Myocyte (in vitro differentiated cells): Measurements from ENCODE around the gene ZMYND8. TPM values are rescaled to one million over a fixed set of nuclear protein-coding genes. Genes with fewer than 3 reads are reported as not detected.
A peak's percentile ranks its signal among the peaks of the same experiment; 100 is the strongest.

ENCODE experiments used
- DNase-seq: peaks from one replicate; pipeline ENCODE4 v3.0.0-alpha.2; 2012; ENCODE audit warnings: low read depth
- total RNA-seq: library from RNA; depleted of rRNA; stranded (reverse); fragments of >200 nt; gene quantifications from 2 replicates; pipeline ENCODE4 v1.2.3, GENCODE V29; 2014

The ZMYND8 gene
- total RNA-seq, 1 donor from 2014 or later: 28.2 TPM

- no peak for DNase-seq
These were observed 1.6 kb downstream of the ZMYND8 start for GRCh38 chr20:47354714-47355488.

GRCh38 chr20:47354464-47354713, 2.1 kb downstream of the ZMYND8 start:
- no peak for DNase-seq

- DNase-seq: no peak
These were observed 2.6 kb downstream of the ZMYND8 start for GRCh38 chr20:47353692-47354463.

GRCh38 chr20:47353239-47353691, 3.2 kb downstream of the ZMYND8 start:
- DNase-seq: no peak

GRCh38 chr20:47352332-47353238, 3.9 kb downstream of the ZMYND8 start:
- no peak for DNase-seq

GRCh38 chr20:47351643-47352331, 4.7 kb downstream of the ZMYND8 start:
- no peak for DNase-seq

GRCh38 chr20:47350691-47351545, 5.6 kb downstream of the ZMYND8 start:
- DNase-seq: no peak

- DNase-seq: no peak
These were observed 6.3 kb downstream of the ZMYND8 start for GRCh38 chr20:47350181-47350550.

- DNase-seq: no peak
These were observed 6.9 kb downstream of the ZMYND8 start for GRCh38 chr20:47349365-47350180.

- no peak for DNase-seq
These were observed 7.9 kb downstream of the ZMYND8 start for GRCh38 chr20:47348539-47349142.

GRCh38 chr20:47347661-47348435, 8.7 kb downstream of the ZMYND8 start:
- DNase-seq: no peak

GRCh38 chr20:47346172-47346571, 10.3 kb downstream of the ZMYND8 start:
- no peak for DNase-seq

- no peak for DNase-seq
These were observed 11.3 kb downstream of the ZMYND8 start for GRCh38 chr20:47345214-47345613.

- no peak for DNase-seq
These were observed 13.5 kb downstream of the ZMYND8 start for GRCh38 chr20:47343007-47343472.

- no peak for DNase-seq
These were observed 18.3 kb downstream of the ZMYND8 start for GRCh38 chr20:47338131-47338628.

- DNase-seq: no peak
These were observed 19.1 kb downstream of the ZMYND8 start for GRCh38 chr20:47337413-47337812.

- peak; percentile 81 for DNase-seq
These were observed 20.3 kb downstream of the ZMYND8 start for GRCh38 chr20:47336129-47336754.
